IMR-90 (cell line): ENCODE data around the gene NPW. TPM values are rescaled to one million over a fixed set of nuclear protein-coding genes. Genes with fewer than 3 reads are reported as not detected.

Experiments used
- ATAC-seq: fragments of 200-7000 bp; cut with Tn5 transposase; 2 replicates; pipeline ENCODE4 v1.9.1; 2020; ENCODE audit warnings: low read depth, mild to moderate bottlenecking, moderate library complexity
- BruUV-seq: library from RNA; stranded (reverse); fragments of 400-500 nt; replicated peaks from 2 replicates; lab custom pipeline; 2021; lab: Mats Ljungman, UMichigan
- CTCF ChIA-PET: fragments of 300-600 bp; formaldehyde crosslinking; extraction: SDS; loops from one replicate; lab custom pipeline; 2021; ENCODE audit warnings: antibody characterized with exemption; lab: Yijun Ruan, JAX
- POLR2A ChIA-PET: fragments of 300-600 bp; sonication (Branson Sonifier 250); formaldehyde crosslinking; loops from one replicate; lab custom pipeline; 2022; ENCODE audit warnings: antibody characterized with exemption; ENCODE audit not compliant: unreplicated experiment; lab: Charles Lee
- DNase-seq: peaks from one replicate; pipeline ENCODE4 v3.0.0; 2013
- H2AFZ ChIP-seq: replicated peaks from 2 replicates; pipeline ENCODE3; 2013; ENCODE audit warnings: low read length, mild to moderate bottlenecking; ENCODE audit not compliant: poor library complexity
- H2AK5ac ChIP-seq: 2 replicates; pipeline ENCODE4 v1.6.1; 2013; ENCODE audit warnings: low read depth, low read length, inconsistent platforms
- H2AK9ac ChIP-seq: replicated peaks from 2 replicates; pipeline ENCODE3; 2013; ENCODE audit warnings: mild to moderate bottlenecking, low read depth, low read length, moderate library complexity; ENCODE audit not compliant: poor library complexity
- H2BK120ac ChIP-seq: 2 replicates; pipeline ENCODE4 v1.6.1; 2013; ENCODE audit warnings: low read depth, low read length, inconsistent platforms
- H2BK15ac ChIP-seq: 3 replicates; pipeline ENCODE4 v1.6.1; 2013; ENCODE audit warnings: low read depth, low read length, inconsistent platforms
- H2BK20ac ChIP-seq: 2 replicates; pipeline ENCODE4 v1.6.1; 2013; ENCODE audit warnings: low read depth, mild to moderate bottlenecking, inconsistent platforms, low read length, moderate library complexity
- H2BK5ac ChIP-seq: 2 replicates; pipeline ENCODE4 v1.6.1; 2013; ENCODE audit warnings: mild to moderate bottlenecking, low read depth, low read length, inconsistent platforms; ENCODE audit not compliant: poor library complexity, severe bottlenecking
- H3K14ac ChIP-seq: replicated peaks from 2 replicates; pipeline ENCODE4 v1.6.1; 2013; ENCODE audit warnings: low read depth, low read length, inconsistent platforms
- H3K18ac ChIP-seq: 2 replicates; pipeline ENCODE4 v1.6.1; 2013; ENCODE audit warnings: low read depth, low read length, control low read depth
- H3K23ac ChIP-seq: 2 replicates; pipeline ENCODE4 v1.6.1; 2013; ENCODE audit warnings: low read depth, low read length, inconsistent platforms
- H3K27ac ChIP-seq: 2 replicates; pipeline ENCODE4 v1.5.1; 2013; ENCODE audit warnings: mild to moderate bottlenecking, control low read depth, low read length; ENCODE audit not compliant: insufficient read depth
- H3K27me3 ChIP-seq: 2 replicates; pipeline ENCODE4 v1.6.1; 2013; ENCODE audit warnings: low read length; ENCODE audit not compliant: control insufficient read depth, insufficient read depth
- H3K36me3 ChIP-seq: 2 replicates; pipeline ENCODE4 v1.6.1; 2013; ENCODE audit warnings: low read length, mixed read lengths; ENCODE audit not compliant: control insufficient read depth, insufficient read depth
- H3K4ac ChIP-seq: 2 replicates; pipeline ENCODE4 v1.6.1; 2013; ENCODE audit warnings: low read depth, low read length, inconsistent platforms
- H3K4me1 ChIP-seq: 2 replicates; pipeline ENCODE4 v1.6.1; 2013; ENCODE audit warnings: low read length, mixed read lengths; ENCODE audit not compliant: control insufficient read depth, insufficient read depth
- H3K4me2 ChIP-seq: 2 replicates; pipeline ENCODE4 v1.6.1; 2013; ENCODE audit warnings: low read depth, mild to moderate bottlenecking, control low read depth, low read length, moderate library complexity
- H3K4me3 ChIP-seq: 2 replicates; pipeline ENCODE4 v1.5.1; 2013; ENCODE audit warnings: low read depth, mild to moderate bottlenecking, control low read depth, low read length, moderate library complexity; ENCODE audit not compliant: insufficient read depth
- H3K56ac ChIP-seq: 2 replicates; pipeline ENCODE4 v1.6.1; 2013; ENCODE audit warnings: low read length, inconsistent platforms; ENCODE audit not compliant: insufficient read depth; ENCODE audit errors: extremely low read depth
- H3K79me1 ChIP-seq, 2 experiments: 2 replicates each; pipeline ENCODE4 v1.6.1; 2013; ENCODE audit warnings: low read length in 2 of 2, inconsistent platforms in 1 of 2, low read depth in 1 of 2
- H3K9ac ChIP-seq: 2 replicates; pipeline ENCODE4 v1.6.1; 2013; ENCODE audit warnings: low read depth, low read length, control low read depth
- H3K9me1 ChIP-seq: 2 replicates; pipeline ENCODE4 v1.6.1; 2013; ENCODE audit warnings: low read length, inconsistent platforms; ENCODE audit not compliant: insufficient read depth
- H3K9me3 ChIP-seq: 2 replicates; pipeline ENCODE4 v1.6.1; 2013; ENCODE audit warnings: low read length; ENCODE audit not compliant: control insufficient read depth, insufficient read depth
- H4K20me1 ChIP-seq: 2 replicates; pipeline ENCODE4 v1.6.1; 2013; ENCODE audit warnings: low read length, inconsistent platforms; ENCODE audit not compliant: insufficient read depth
- H4K5ac ChIP-seq: 2 replicates; pipeline ENCODE4 v1.6.1; 2013; ENCODE audit warnings: mild to moderate bottlenecking, low read depth, low read length, control low read depth
- H4K8ac ChIP-seq, 2 experiments: 2 replicates each; pipeline ENCODE4 v1.6.1; 2013; ENCODE audit warnings: low read depth in 2 of 2, low read length in 2 of 2, control low read depth in 1 of 2, inconsistent platforms in 1 of 2
- H4K91ac ChIP-seq: 2 replicates; pipeline ENCODE4 v1.6.1; 2013; ENCODE audit warnings: low read depth, low read length, inconsistent platforms; ENCODE audit not compliant: insufficient read depth
- BHLHE40 ChIP-seq: fragments of 150-350 bp; IDR thresholded peaks from 2 replicates; pipeline ENCODE4 v1.6.1; 2016; ENCODE audit warnings: mild to moderate bottlenecking, low read depth, low read length
- CEBPB ChIP-seq: IDR thresholded peaks from 2 replicates; pipeline ENCODE4 v1.6.1; 2012; ENCODE audit warnings: low read depth, low read length, improper control_type of control experiment
- FOS ChIP-seq: fragments of 150-350 bp; IDR thresholded peaks from 2 replicates; pipeline ENCODE4 v1.6.1; 2016; ENCODE audit warnings: low read depth, low read length
- MAFK ChIP-seq: IDR thresholded peaks from 2 replicates; pipeline ENCODE4 v1.6.1; 2012; ENCODE audit warnings: low read depth, low read length, improper control_type of control experiment
- MAZ ChIP-seq: IDR thresholded peaks from 2 replicates; pipeline ENCODE4 v1.6.1; 2012; ENCODE audit warnings: low read depth, mild to moderate bottlenecking, low read length, improper control_type of control experiment, moderate library complexity, borderline replicate concordance
- NFE2L2 ChIP-seq: fragments of 150-350 bp; IDR thresholded peaks from 2 replicates; pipeline ENCODE4 v1.6.1; 2016; ENCODE audit warnings: low read depth, mild to moderate bottlenecking, low read length
- RAD21 ChIP-seq: IDR thresholded peaks from 2 replicates; pipeline ENCODE4 v1.6.1; 2012; ENCODE audit warnings: low read length, improper control_type of control experiment
- USF2 ChIP-seq: fragments of 150-350 bp; IDR thresholded peaks from 2 replicates; pipeline ENCODE4 v1.6.1; 2017; ENCODE audit warnings: mild to moderate bottlenecking, antibody characterized with exemption, low read length, low read depth
- WGBS, 2 experiments: methylation state at CpG; one replicate each; pipeline versions ENCODE4 v1.1.5 to v1.1.7; 2013; ENCODE audit warnings: missing lambda C conversion rate in 2 of 2; ENCODE audit not compliant: insufficient read length in 1 of 2; ENCODE audit errors: extremely low coverage in 2 of 2; 5-methylcytosine and 5-hydroxymethylcytosine counted together
- dilution Hi-C: fragments of 300-500 bp; cut with HindIII; formaldehyde crosslinking; loops from one replicate; pipeline ENCODE4 v1.14.3; 2018; ENCODE audit warnings: low sequenced_read_pairs; ENCODE audit not compliant: unreplicated experiment
- in situ Hi-C: fragments of 300-500 bp; cut with MboI; formaldehyde crosslinking; loops from 3 replicates; pipeline ENCODE4 v1.14.3; 2019; ENCODE audit warnings: low sequenced_read_pairs, inconsistent platforms, mixed read lengths
- intact Hi-C: fragments of 100-400 bp; cut with micrococcal nuclease; formaldehyde crosslinking; loops from 2 replicates; pipeline ENCODE4 v1.10.0; 2022
- polyA plus RNA-seq, 3 experiments: library from polyadenylated mRNA; depleted of rRNA; stranded (reverse); fragments of >200 nt; gene quantifications; 2 replicates each; pipeline ENCODE4 v1.2.3, GENCODE V29; 2012; ENCODE audit warnings: low replicate concordance in 1 of 3
- total RNA-seq: library from RNA; depleted of rRNA; stranded (reverse); fragments of >200 nt; gene quantifications from 2 replicates; pipeline ENCODE4 v1.2.3, GENCODE V29; 2012

Gene NPW
- total and polyA plus RNA-seq, 2 of the 4 experiments (the other 2 are of a cell fraction): 0.18 to 2.0 TPM

GRCh38 chr16:2042986-2043666 lies 23.5 kb downstream of the NPW start:
- Histone ChIP-seq H2AK5ac (0 out of 2 replicates have a peak overlapping the region, but pooled peaks have one; percentile 21), H3K27me3 (no peaks in the 10 kb centered on the region), H4K20me1 (no peaks in the 10 kb centered on the region; the same call in 1 of the 2 replicates), H4K5ac (no peak overlapping the region), H2BK120ac (no peak overlapping the region), H3K4ac (peak overlapping the region; percentile 40), H3K23ac (no peak overlapping the region), H3K4me2 (no peak overlapping the region), H3K18ac (no peak overlapping the region), H4K8ac (no peak overlapping the region), H3K14ac (no peak overlapping the region), H2BK20ac (no peak overlapping the region), H2BK15ac (no peak overlapping the region), H3K27ac (no peak overlapping the region), H2AK9ac (peak overlapping the region; percentile 50), H3K79me1 (peaks cover 16 to 43% of the 10 kb centered on the region in 2 experiments; a peak in 3 of 4 replicates), H3K9ac (no peak overlapping the region), H3K4me3 (no peak overlapping the region), H3K56ac (no peak overlapping the region), H3K36me3 (peaks cover 14% of the 10 kb centered on the region; the same call in 1 of the 2 replicates), H2BK5ac (no peak overlapping the region), H4K91ac (no peak overlapping the region), H3K4me1 (peaks cover 36% of the 10 kb centered on the region), H3K9me3 (no peaks in the 10 kb centered on the region), H2AFZ (no peak overlapping the region), H3K9me1 (peaks cover 15% of the 10 kb centered on the region)
- WGBS, 2 experiments: 100% methylated on average over 4 of the region's 11 CpGs; no CpG with 5 or more reads in 1 of the 2 experiments
- dilution Hi-C loops: no loop called here
- intact Hi-C loops: no loop called here
- BruUV-seq: no TSS peak
- ChIA-PET CTCF (no interaction called here), POLR2A (no interaction called here)
- TF ChIP-seq BHLHE40 (no peak), MAZ (no peak), NFE2L2 (no peak), FOS (no peak), USF2 (no peak), RAD21 (no peak), MAFK (no peak), CEBPB (no peak)
- no peak for DNase-seq
- in situ Hi-C loops: no loop called here
- no peak for ATAC-seq
